KMS-11 (cell line): ENCODE results near the gene NTN4.

ENCODE experiments used
- H2AFZ ChIP-seq: fragments of 200-600 bp; sonication (generic); 2 replicates; pipeline ENCODE4 v1.6.1; 2016; ENCODE audit warnings: antibody characterized with exemption, mixed run types, low read depth
- H3K27ac ChIP-seq: fragments of 200-600 bp; sonication (generic); 2 replicates; pipeline ENCODE4 v1.6.1; 2016; ENCODE audit warnings: mild to moderate bottlenecking, mixed run types
- H3K27me3 ChIP-seq: fragments of 200-600 bp; sonication (generic); 2 replicates; pipeline ENCODE4 v1.6.1; 2017; ENCODE audit warnings: mild to moderate bottlenecking, low read depth, mixed run types, moderate library complexity; ENCODE audit not compliant: insufficient read depth
- H3K36me3 ChIP-seq: fragments of 200-600 bp; sonication (generic); 2 replicates; pipeline ENCODE4 v1.6.1; 2017; ENCODE audit warnings: mild to moderate bottlenecking, mixed run types; ENCODE audit not compliant: insufficient read depth
- H3K4me1 ChIP-seq: fragments of 200-600 bp; sonication (generic); 2 replicates; pipeline ENCODE4 v1.6.1; 2016; ENCODE audit warnings: mild to moderate bottlenecking, low read depth, mixed run types; ENCODE audit not compliant: poor library complexity, severe bottlenecking
- H3K4me2 ChIP-seq: fragments of 200-600 bp; sonication (generic); 2 replicates; pipeline ENCODE4 v1.7.0; 2016; ENCODE audit warnings: mild to moderate bottlenecking, mixed run types
- H3K4me3 ChIP-seq: fragments of 200-600 bp; sonication (generic); IDR thresholded peaks from 2 replicates; pipeline ENCODE4 v1.6.1; 2017; ENCODE audit warnings: low read depth, low read length, mixed read lengths; ENCODE audit not compliant: insufficient read depth
- H3K79me2 ChIP-seq: fragments of 200-600 bp; sonication (generic); 2 replicates; pipeline ENCODE4 v1.6.1; 2016; ENCODE audit warnings: low read depth, mixed run types; ENCODE audit not compliant: insufficient read depth
- H3K9ac ChIP-seq: fragments of 200-600 bp; sonication (generic); 2 replicates; pipeline ENCODE4 v1.6.1; 2016; ENCODE audit warnings: mild to moderate bottlenecking, mixed run types
- H4K20me1 ChIP-seq: fragments of 200-600 bp; sonication (generic); 2 replicates; pipeline ENCODE4 v1.6.1; 2016; ENCODE audit warnings: mild to moderate bottlenecking, mixed run types; ENCODE audit not compliant: insufficient read depth
- CTCF ChIP-seq: fragments of 200-600 bp; sonication (generic); conservative IDR thresholded peaks from 2 replicates; pipeline ENCODE4 v1.6.1; 2017; ENCODE audit warnings: low read depth, mild to moderate bottlenecking, antibody characterized with exemption, low read length, moderate library complexity, mixed read lengths

NTN4 gene

GRCh38 chr12:95724767-95725166 lies 65.8 kb downstream of the NTN4 start:
- H3K27me3 ChIP-seq = no peaks in the 10 kb centered on the region
- TF ChIP-seq CTCF = no peak
- no peak overlapping the region for H3K9ac ChIP-seq
- H2AFZ ChIP-seq = no peak overlapping the region
- H3K4me1 ChIP-seq = no peaks in the 10 kb centered on the region
- H3K27ac ChIP-seq = no peak overlapping the region
- no peak overlapping the region for H3K4me3 ChIP-seq
- no peaks in the 10 kb centered on the region for H3K79me2 ChIP-seq
- H4K20me1 ChIP-seq = no peaks in the 10 kb centered on the region
- no peak overlapping the region for H3K4me2 ChIP-seq
- no peaks in the 10 kb centered on the region for H3K36me3 ChIP-seq

DNA sequence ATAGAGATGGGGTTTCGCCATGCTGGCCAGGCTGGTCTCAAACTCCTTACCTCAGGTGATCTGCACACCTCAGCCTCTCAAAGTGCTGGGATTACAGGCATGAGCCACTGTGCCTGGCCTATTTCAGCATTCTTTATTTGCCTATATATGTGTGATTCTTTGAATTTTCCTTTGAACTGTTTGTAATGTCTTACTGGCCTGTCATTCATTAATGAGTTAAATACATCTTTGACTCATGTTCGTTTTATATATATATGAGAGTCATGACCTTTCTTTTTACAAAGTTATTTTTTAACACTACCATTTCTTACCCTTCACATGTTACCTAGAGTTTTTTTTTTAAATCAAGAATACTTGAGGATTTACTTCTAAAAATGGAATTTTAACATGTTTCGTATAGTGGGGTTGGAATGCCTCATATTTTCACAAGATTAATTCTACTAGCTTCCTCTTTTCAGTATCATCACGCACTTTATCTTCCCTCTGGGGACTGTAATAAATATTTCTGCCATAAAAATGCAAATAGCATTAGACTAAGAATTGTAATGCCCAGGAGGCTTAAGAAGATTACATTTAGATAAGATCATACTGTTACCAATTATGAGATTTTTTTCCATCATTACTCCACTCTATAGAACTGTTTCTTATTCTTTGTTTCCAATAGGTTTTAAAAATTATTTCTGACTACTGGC lies 66.7 kb downstream of the NTN4 start:
- peaks cover under 1% of the 10 kb centered on the region for H3K4me1 ChIP-seq
- H3K27ac ChIP-seq = no peak overlapping the region
- no peaks in the 10 kb centered on the region for H3K36me3 ChIP-seq
- no peaks in the 10 kb centered on the region for H3K79me2 ChIP-seq
- H4K20me1 ChIP-seq = no peaks in the 10 kb centered on the region
- no peak overlapping the region for H2AFZ ChIP-seq
- no peaks in the 10 kb centered on the region for H3K27me3 ChIP-seq
- no peak for TF ChIP-seq CTCF
- no peak overlapping the region for H3K4me3 ChIP-seq
- H3K4me2 ChIP-seq = no peak overlapping the region
- H3K9ac ChIP-seq = no peak overlapping the region

- no peak overlapping the region for H3K9ac ChIP-seq
Measured at GRCh38 chr12:95721320-95721719, 69.2 kb downstream of the NTN4 start.

DNA sequence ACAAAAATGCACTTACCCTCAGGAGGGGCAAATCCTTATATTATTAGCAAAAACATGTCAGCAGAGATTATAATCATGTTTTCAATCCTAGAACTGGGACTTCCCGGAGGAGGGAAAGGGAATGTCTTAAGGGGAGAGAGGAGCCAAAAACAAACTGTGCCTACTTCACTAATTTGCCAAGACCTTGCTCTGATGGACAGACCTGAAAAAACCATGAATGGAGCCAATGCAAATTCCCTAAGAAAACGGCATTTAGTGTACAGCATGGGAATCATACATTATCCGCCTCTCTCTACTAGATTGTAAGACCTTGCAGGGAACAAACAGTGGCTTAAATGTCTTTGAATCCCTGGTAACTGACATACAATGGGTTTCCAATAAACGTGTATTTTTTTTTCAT lies 70.4 kb downstream of the NTN4 start:
- Histone ChIP-seq H3K4me1 (peaks cover 19% of the 10 kb centered on the region), H3K36me3 (no peaks in the 10 kb centered on the region), H3K27me3 (no peaks in the 10 kb centered on the region), H4K20me1 (no peaks in the 10 kb centered on the region), H3K27ac (no peak overlapping the region), H3K4me2 (no peak overlapping the region), H2AFZ (no peak overlapping the region), H3K79me2 (no peaks in the 10 kb centered on the region), H3K9ac (no peak overlapping the region), H3K4me3 (no peak overlapping the region)
- TF ChIP-seq CTCF = no peak

More at GRCh38 chr12:95721320-95721719, 69.2 kb downstream of the NTN4 start:
- no peaks in the 10 kb centered on the region for H3K36me3 ChIP-seq
- no peak overlapping the region for H2AFZ ChIP-seq
- H3K79me2 ChIP-seq = no peaks in the 10 kb centered on the region
- no peak overlapping the region for H3K4me2 ChIP-seq
- peaks cover 19% of the 10 kb centered on the region for H3K4me1 ChIP-seq
- H3K27ac ChIP-seq = no peak overlapping the region
- H3K4me3 ChIP-seq = no peak overlapping the region
- no peak for TF ChIP-seq CTCF
- no peaks in the 10 kb centered on the region for H4K20me1 ChIP-seq
- H3K27me3 ChIP-seq = no peaks in the 10 kb centered on the region
